NCI-H2107 (cell line): ENCODE results near the gene ACTR1B.
"Not testable (repeated sequence)": the region's sequence is repeated elsewhere in the genome, so short reads cannot be mapped to it uniquely, and the experiment has no call there.

Experiments
- DNase-seq: peaks from one replicate; lab custom pipeline; 2025; lab: John Stamatoyannopoulos, UW

The ACTR1B gene

GRCh38 chr2:97658691-97659157, 5.1 kb downstream of the ACTR1B start:
- no peak for DNase-seq

DNA sequence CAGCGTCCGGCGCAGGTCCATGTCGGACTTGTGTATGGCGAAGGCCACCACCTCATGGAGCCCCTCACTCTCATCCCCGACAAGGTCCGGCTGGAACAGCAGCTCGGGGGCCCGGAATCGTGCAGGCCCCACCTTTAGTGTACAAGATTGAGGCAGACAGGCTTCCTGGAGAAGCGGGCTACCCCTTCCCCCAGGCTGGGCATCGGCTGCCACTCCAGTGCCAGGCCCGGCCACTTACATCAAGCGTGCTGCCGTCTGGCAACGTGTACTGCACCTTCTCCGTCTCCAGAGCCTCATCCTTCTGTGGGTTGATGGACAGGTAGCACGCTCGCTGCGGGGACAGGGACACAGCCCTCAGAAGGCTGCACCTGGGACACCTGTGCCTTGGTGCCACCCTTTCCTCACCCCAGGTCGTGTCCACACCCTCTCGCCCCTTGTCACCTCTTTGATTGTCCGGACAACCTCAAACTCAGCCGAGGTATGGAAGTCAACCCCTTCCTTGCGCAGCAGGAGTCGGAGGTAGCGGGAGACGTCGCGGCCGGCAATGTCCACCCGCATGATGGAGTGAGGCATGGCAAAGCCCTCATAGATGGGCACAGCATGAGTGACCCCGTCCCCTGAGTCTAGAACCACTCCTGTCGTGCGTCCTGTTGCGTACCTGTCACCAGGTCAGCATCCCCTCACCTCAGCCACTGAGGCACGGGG, 5.7 kb downstream of the ACTR1B start:
- no peak for DNase-seq

DNA sequence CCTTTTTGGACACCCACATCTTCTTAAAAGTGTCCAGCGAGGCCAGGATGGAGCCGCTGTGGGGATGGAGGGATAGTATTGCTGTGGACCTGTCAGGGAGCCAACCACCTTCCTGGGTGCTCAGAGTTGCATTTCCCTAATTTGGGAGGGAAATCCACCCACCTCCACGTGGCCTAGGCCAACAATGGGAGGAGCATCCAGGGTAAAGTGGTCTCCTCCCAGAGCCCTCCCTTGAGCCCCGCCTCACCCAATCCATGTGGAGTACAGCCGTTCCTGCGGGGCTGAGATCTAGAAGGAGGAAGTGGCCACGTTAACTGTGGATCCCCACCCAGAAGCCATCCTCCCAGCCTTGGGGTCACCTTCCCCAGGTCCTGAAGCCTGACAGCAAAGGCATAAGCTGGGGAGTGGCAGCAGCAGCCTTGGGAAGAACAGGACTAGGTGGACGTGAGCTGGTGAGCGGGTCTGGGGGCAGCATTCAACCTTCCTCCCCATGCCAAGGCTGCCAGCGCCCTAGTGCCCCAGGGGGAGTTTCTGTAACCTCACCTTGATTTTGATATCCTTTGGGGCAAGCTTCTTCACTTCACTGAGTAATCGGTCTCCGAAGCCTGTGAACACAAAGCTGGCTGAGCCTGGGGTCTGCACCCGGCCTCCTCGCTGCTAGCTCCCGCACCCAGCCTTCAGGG, 6.8 kb downstream of the ACTR1B start:
- DNase-seq, result no peak

- DNase-seq, result no peak
Measured at GRCh38 chr2:97656129-97656755, 7.6 kb downstream of the ACTR1B start.

DNA sequence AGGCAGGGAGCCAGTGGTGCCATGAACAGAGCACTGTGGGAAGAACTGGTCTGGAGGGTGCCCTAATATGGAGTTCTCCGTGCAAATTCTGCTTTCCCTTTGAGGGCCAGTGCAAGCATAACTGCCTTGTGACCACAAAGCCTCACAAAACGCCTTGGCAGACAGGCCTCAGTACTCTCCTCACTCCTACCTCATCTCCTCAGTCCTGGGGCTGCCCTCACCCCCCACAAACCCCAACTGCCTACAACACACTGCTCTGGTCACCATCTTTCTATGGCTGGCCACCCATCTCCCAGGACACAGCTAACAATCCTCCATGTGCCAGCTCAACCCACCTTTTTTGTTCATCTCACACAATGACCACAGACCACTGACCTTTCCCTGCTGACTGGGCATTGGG, 9.1 kb downstream of the ACTR1B start:
- no peak for DNase-seq

- no peak for DNase-seq
Measured at GRCh38 chr2:97654309-97654708, 9.5 kb downstream of the ACTR1B start.

- no peak for DNase-seq
Measured at GRCh38 chr2:97653874-97654273, 10.0 kb downstream of the ACTR1B start.

- DNase-seq, result no peak
Measured at GRCh38 chr2:97653473-97653872, 10.4 kb downstream of the ACTR1B start.

DNA sequence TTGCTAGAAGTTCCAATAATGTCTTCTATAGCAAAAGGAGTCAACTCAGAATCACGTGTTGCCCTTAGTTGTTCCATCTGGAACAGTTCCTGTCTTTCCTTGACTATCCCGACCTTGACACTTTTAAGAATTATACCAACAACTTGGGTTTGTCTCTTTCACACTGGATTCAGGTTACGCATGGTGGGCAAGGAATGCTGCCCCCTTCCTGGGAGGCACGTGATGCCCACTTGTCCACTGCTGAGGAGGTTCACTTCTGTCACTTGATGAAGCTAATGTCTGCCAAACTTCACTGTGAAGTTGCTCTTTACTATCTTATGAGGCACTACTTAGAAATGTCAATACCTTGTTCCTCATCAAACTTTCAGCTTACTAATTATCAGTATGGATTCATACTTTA, 12.7 kb downstream of the ACTR1B start:
- no peak for DNase-seq

GRCh38 chr2:97646977-97647376, 16.9 kb downstream of the ACTR1B start:
- DNase-seq, result no peak

DNA sequence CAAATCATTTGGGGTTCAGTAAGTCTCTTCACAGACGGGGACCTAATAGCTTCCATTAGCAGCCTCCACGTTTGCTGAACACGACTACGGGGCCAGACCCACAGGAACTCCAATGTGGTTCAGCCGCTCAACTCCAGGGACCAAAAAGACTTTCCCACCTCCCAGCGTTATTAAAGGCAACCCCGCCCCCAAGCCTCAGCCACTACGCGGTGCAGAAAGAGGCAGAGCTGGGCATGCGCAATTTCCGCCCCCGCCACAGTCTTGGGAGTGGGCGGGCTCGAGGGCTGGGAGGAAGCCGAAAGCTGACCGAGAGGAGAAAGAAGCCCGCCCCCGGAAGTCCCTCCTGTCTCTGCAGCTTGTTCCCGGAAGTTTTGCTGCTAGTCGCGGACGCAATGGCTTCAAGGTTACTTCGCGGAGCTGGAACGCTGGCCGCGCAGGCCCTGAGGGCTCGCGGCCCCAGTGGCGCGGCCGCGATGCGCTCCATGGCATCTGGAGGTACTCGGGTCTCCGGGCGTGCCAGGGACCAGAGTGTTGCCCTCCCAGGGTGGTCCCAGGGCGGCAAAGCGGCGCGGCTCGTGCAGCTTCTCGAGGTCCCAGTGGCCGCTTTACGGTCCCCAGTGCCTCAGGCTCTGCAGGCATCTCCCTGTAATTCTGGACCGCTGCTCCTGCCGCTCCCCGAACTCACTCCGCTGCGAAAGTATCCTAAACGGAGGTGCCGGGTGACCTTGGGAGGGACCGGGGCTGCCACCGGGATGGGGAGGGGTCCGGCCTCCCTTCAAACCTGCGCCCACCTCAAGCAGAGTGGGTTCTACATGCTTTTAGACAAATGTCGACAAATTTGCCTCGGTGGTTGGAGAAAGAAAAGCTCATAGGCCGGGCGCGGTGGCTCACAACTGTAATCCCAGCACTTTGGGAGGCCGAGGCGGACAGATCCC, 17.9 kb downstream of the ACTR1B start, which contains the start of gene COX5B:
TSS of gene COX5B (plus strand) at position 368 of the 935 bp plus-strand sequence. CDS start at position 393, 25 bp downstream.
- DNase-seq, result peak; percentile 95

- no peak for DNase-seq
Measured at GRCh38 chr2:97645112-97645694, 18.6 kb downstream of the ACTR1B start.

GRCh38 chr2:97644023-97644717, 19.7 kb downstream of the ACTR1B start:
- no peak for DNase-seq

- DNase-seq, result not testable (repeated sequence)
Measured at GRCh38 chr2:97626049-97626430, 37.8 kb downstream of the ACTR1B start.

GRCh38 chr2:97625354-97626048, 38.3 kb downstream of the ACTR1B start:
- DNase-seq, result not testable (repeated sequence)

DNA sequence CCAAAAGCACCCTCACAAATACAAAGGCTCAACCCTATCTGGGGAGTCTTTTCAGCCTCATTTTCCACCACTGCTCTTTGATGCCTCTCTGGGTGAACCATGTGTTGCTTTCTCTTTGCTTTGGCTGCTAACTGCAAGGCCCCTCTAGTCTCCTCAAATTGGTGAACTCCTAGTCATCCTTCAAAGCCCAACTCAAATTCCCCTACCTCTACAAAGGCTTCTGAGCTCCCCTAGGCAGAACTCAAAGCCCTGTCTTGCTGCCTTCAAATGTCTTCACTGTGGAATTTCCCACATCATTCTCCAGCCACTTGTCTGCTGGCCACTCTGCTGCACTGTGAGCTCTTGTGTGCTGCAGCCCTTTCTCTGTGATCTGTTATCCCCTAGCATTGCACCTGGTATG, 40.9 kb downstream of the ACTR1B start:
- DNase-seq, result not testable (repeated sequence)

DNA sequence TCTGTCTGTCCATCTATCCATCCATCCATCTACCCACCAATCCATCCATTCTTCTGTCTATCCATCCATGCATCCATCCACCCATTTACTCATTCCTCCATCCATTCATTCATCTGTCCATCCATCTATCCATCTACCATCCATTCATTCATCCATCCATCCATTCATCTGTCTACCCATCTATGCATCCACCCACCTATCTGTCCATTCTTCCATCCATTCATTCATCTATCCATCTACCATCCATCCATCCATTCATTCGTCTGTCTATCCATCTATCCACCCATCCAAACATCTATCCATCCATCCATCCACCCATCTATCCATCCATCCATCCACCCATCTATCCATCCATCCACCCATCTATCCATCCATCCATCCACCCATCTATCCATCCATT, 43.4 kb downstream of the ACTR1B start:
- not testable (repeated sequence) for DNase-seq

GRCh38 chr2:97618939-97619827, 44.7 kb downstream of the ACTR1B start:
- not testable (repeated sequence) for DNase-seq

DNA sequence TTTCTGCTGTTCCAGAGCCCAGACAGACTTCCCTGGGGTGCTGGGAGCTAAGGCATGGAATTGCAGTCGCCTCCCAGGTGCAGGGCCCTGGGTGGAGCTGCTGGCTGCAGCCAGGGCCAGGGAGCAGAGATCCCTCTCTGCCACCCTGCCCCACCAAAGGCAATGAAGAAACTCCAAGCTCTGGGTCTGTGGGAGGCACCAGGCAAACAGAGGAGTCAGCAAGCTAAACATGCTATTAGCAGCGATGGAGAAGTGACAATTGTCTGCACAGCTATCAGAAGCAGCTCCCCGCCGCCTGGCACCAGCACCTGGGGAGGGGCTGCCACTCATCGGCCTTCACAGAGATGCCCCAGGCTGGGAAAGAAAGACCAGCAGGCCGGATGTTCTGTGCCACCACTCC, 45.9 kb downstream of the ACTR1B start:
- DNase-seq, result no peak
